GM18511 (cell line): Measurements from ENCODE around the gene AKT1.
"Not testable (repeated sequence)": the region's sequence is repeated elsewhere in the genome, so short reads cannot be mapped to it uniquely, and the experiment has no call there.

Experiments
- ATAC-seq: cut with Tn5 transposase; IDR thresholded peaks from one replicate; pipeline ENCODE4 v1.9.1; 2021; ENCODE audit warnings: mild to moderate bottlenecking, moderate library complexity; ENCODE audit not compliant: unreplicated experiment

AKT1 gene

GRCh38 chr14:104755621-104756020, 39.9 kb downstream of the AKT1 start:
- no peak for ATAC-seq

- no peak for ATAC-seq
Observed at GRCh38 chr14:104754213-104754851, 41.2 kb downstream of the AKT1 start.

- no peak for ATAC-seq
Observed at GRCh38 chr14:104753528-104754212, 41.9 kb downstream of the AKT1 start.

- ATAC-seq: peak; percentile 92
Observed at GRCh38 chr14:104752735-104753527, 42.6 kb downstream of the AKT1 start, which contains the start of gene SIVA1. TSS of gene SIVA1 (plus strand) at chr14:104753147. CDS start at chr14:104753202, 55 bp downstream.

GRCh38 chr14:104752423-104752734, 43.2 kb downstream of the AKT1 start:
- ATAC-seq: peak; percentile 87

GRCh38 chr14:104751539-104752422, 43.8 kb downstream of the AKT1 start:
- ATAC-seq: no peak

GRCh38 chr14:104750753-104751057, 44.8 kb downstream of the AKT1 start:
- not testable (repeated sequence) for ATAC-seq

- ATAC-seq: no peak
Observed at GRCh38 chr14:104750056-104750752, 45.3 kb downstream of the AKT1 start.

GRCh38 chr14:104749111-104749649, 46.4 kb downstream of the AKT1 start:
- no peak for ATAC-seq

- no peak for ATAC-seq
Observed at GRCh38 chr14:104747876-104748275, 47.7 kb downstream of the AKT1 start.

- ATAC-seq: no peak
Observed at GRCh38 chr14:104746934-104747481, 48.5 kb downstream of the AKT1 start.

- no peak for ATAC-seq
Observed at GRCh38 chr14:104746071-104746545, 49.4 kb downstream of the AKT1 start.

GRCh38 chr14:104745431-104745830, 50.1 kb downstream of the AKT1 start:
- no peak for ATAC-seq

- ATAC-seq: no peak
Observed at GRCh38 chr14:104744484-104744883, 51.1 kb downstream of the AKT1 start.

- no peak for ATAC-seq
Observed at GRCh38 chr14:104743461-104744380, 51.8 kb downstream of the AKT1 start.

GRCh38 chr14:104742586-104743455, 52.7 kb downstream of the AKT1 start:
- no peak for ATAC-seq

GRCh38 chr14:104741803-104742251, 53.7 kb downstream of the AKT1 start:
- ATAC-seq: no peak
